GM13976 (cell line): ENCODE results near the gene RPS6KA2.

ENCODE experiments used
- DNase-seq: peaks from one replicate; pipeline ENCODE4 v3.0.0; 2012; ENCODE audit warnings: low spot score
- CTCF ChIP-seq: IDR thresholded peaks from 2 replicates; pipeline ENCODE4 v1.5.1; 2012; ENCODE audit warnings: borderline replicate concordance, mild to moderate bottlenecking; ENCODE audit not compliant: insufficient read depth; ENCODE audit errors: extremely low read depth, missing control alignments, control extremely low read depth
- in situ Hi-C: fragments of 300-500 bp; cut with MboI; formaldehyde crosslinking; loops from one replicate; pipeline ENCODE4 v1.12.0; 2022; ENCODE audit warnings: low sequenced_read_pairs, mixed read lengths, inconsistent platforms; ENCODE audit not compliant: unreplicated experiment

RPS6KA2 gene

DNA sequence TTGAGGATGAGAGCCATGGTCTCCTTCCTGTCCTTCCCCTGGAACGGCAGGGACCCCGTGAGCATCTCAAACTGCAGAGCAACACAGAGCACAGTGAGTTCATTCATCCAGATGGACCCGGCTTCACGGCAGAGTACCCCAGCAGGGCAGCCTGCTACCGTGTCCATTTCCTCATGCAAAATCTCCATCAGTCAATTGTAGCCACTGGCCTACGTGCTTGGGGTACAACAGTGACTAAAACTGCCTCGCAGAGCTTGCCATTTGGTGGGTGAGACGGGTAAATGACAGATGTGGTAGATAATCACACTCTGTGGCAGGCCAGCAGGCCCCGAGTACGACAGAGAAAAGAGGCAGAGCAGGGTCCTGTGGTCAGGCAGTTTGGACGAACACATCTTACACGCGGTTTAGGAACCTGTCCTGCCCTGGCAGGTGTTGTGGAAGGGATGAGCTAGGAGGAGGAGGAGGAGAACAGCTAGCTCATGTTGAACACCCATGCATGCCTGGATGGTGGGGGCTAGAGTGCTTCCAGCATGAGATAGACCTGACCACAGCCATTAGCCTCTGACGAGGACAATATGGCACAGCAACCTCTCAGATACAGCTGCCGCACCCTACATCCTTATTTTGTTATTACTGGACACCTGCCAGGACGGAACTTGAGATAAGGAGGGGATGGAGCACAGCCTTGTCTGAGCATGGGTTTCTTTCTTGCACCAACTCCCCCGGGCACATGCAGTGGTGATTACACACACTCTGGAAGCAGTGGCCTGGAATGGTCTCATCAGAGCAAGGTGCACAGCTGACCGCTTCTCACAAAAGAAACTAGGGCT lies 136.2 kb downstream of the RPS6KA2 start:
- TF ChIP-seq CTCF: no peak
- DNase-seq: no peak
- in situ Hi-C loops: no loop called here

DNA sequence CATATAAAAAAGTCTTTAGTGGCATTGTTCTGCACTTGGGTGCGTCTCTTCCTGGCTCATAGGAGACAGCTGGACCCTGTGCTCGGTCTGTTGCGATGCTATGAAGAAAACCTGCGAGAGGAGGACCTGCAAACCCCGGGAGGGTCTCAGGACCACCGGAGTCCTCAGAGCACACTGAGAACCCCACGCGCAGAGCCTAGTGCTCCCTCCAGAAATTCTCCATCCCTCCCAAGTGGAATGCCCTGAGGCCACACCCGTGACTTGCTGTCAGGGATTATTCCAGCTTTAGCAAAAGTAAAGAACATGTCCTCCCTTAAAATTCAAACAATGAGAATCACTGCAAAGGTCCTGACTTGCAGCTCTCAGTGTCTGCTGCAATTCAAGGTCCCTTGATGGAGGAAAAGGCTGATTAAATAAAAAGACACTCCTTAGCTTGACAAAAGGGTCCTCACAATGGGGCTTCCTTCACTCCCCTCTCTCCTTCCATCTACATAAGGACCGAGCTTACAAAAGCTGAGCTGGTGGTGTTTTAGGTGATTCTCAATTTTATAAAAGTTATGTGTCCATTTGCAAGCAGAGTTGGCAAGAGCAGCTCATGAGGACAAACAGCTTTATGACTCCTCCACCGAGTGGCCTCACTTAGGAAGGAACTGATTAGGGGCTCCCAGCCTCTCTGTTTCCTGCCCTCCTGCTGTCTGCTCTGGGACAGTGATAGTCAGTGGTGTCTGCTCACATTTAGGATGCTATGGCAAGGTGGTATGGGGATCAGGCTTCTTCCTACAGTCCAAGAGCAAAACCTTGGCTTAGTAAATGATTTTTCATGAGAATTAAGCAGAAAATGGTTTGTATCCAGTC lies 137.5 kb downstream of the RPS6KA2 start:
- no peak for TF ChIP-seq CTCF
- no peak for DNase-seq
- in situ Hi-C loops: no loop called here

GRCh38 chr6:166488701-166489100 lies 138.3 kb downstream of the RPS6KA2 start:
- no peak for DNase-seq
- in situ Hi-C loops: no loop called here
- no peak for TF ChIP-seq CTCF

DNA sequence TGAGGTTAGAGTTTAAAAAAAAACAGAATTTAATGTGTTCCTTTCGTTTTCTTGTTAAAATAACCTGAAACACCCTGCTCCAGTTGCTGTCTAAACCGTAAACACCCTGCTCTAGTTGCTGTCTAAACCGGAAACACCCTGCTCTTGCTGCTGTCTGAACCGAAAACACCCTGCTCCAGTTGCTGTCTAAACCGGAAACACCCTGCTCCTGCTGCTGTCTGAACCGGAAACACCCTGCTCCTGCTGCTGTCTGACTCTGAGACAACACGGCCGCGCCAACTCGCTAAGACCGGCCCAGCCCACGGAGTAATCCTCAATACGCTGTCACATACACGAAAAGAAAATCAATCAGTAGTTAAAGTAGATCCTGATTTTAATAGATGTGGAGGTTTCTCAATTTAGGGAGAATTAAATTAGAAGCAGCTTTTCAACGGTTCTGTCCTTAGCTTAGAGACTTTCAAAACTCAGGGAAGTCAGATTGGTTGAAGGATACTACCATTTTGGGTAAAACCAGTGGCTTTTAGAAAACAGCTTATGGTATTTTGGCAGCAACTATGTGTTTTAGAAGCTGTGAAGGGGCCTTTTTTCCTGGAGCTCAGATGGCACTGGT lies 138.9 kb downstream of the RPS6KA2 start:
- DNase-seq: peak; percentile 80
- TF ChIP-seq CTCF: no peak
- in situ Hi-C loops: no loop called here

DNA sequence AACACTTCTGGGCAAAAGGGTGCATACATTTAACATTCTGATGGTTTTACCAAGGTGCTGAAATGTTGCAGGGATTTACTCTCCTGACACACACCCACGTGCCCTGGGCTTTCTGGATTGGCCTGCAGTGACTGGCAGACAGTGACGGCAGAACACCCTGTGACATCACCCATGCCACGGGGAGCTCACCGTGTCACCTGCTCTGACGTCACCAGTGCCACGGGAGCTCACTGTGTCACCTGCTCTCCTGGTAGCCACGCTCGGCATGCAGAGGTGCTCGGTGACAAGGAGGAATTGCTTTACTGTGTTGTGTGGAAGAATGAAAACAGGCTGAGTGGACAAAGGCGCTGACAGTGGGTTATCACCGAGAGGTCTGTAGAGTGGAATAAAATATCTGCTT lies 139.9 kb downstream of the RPS6KA2 start:
- no peak for TF ChIP-seq CTCF
- no peak for DNase-seq
- in situ Hi-C loops: no loop called here

DNA sequence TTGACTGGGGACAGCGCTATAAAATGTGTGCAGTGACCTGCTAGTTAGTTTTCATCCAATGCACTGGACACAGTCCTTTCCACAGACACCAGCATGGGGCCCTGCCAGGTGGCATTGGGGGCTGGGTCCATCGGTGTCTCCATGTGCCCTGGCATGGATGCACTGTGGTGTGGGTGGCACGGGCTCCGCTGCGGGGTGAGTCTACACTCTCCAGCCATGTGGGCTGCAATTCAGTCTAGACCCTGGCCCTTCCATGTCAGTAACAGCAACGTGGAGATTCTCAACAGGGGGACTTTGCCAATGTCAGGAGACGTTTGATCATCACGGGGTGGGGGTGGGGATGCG lies 140.5 kb downstream of the RPS6KA2 start:
- TF ChIP-seq CTCF: no peak
- no peak for DNase-seq
- in situ Hi-C loops: no loop called here
